ENCODE results near the gene RNF207. TPM values are rescaled to one million over a fixed set of nuclear protein-coding genes. Genes with fewer than 3 reads are reported as not detected.

Gene RNF207
- total RNA-seq, 1 experiment from 2014 or later, result not detected

GRCh38 chr1:6258675-6259074 is 52.8 kb downstream of the RNF207 start:
- no peaks in the 10 kb centered on the region for H3K36me3 ChIP-seq (ENCODE audit: insufficient read depth, low read length)
- H4K20me1 ChIP-seq (ENCODE audit: insufficient read depth, low read depth, low read length), result peaks cover 16% of the 10 kb centered on the region; the same call in 1 of the 2 replicates
- no peaks in the 10 kb centered on the region for H3K27me3 ChIP-seq (ENCODE audit: low read length)
- no peaks in the 10 kb centered on the region for H3K79me2 ChIP-seq (ENCODE audit: low read length)
- H3K4me3 ChIP-seq (ENCODE audit: low read length), result no peak overlapping the region
- no peak overlapping the region for H2AFZ ChIP-seq (ENCODE audit: low read length)
- no peaks in the 10 kb centered on the region for H3K9me3 ChIP-seq (ENCODE audit: low read length)
- H3K9ac ChIP-seq (ENCODE audit: low read length), result no peak overlapping the region
- no peaks in the 10 kb centered on the region for H3K9me2 ChIP-seq (replicated peaks; ENCODE audit: insufficient read depth, low read length)
- H3K27ac ChIP-seq (ENCODE audit: low read length), result no peak overlapping the region
- peak; percentile 56 for DNase-seq
- peaks cover 35% of the 10 kb centered on the region for H3K4me1 ChIP-seq (ENCODE audit: low read length)
- no peak overlapping the region for H3K4me2 ChIP-seq (ENCODE audit: low read depth, low read length, poor library complexity, severe bottlenecking)

GRCh38 chr1:6259491-6260362 is 53.8 kb downstream of the RNF207 start:
- Histone ChIP-seq H3K79me2 (ENCODE audit: low read length) (no peaks in the 10 kb centered on the region), H3K9ac (ENCODE audit: low read length) (peak overlapping the region; percentile 64), H4K20me1 (ENCODE audit: insufficient read depth, low read depth, low read length) (peaks cover 19% of the 10 kb centered on the region; the same call in 1 of the 2 replicates), H3K27ac (ENCODE audit: low read length) (no peak overlapping the region), H3K4me3 (ENCODE audit: low read length) (peak overlapping the region; percentile 72; the same call in 1 of the 2 replicates), H3K9me2 (replicated peaks; ENCODE audit: insufficient read depth, low read length) (no peaks in the 10 kb centered on the region), H3K9me3 (ENCODE audit: low read length) (no peaks in the 10 kb centered on the region), H2AFZ (ENCODE audit: low read length) (no peak overlapping the region), H3K4me1 (ENCODE audit: low read length) (peaks cover 35% of the 10 kb centered on the region), H3K4me2 (ENCODE audit: low read depth, low read length, poor library complexity, severe bottlenecking) (peak overlapping the region; percentile 94), H3K27me3 (ENCODE audit: low read length) (no peaks in the 10 kb centered on the region), H3K36me3 (ENCODE audit: insufficient read depth, low read length) (no peaks in the 10 kb centered on the region)
- peak; percentile 96 for DNase-seq

GRCh38 chr1:6260433-6260934 is 54.6 kb downstream of the RNF207 start:
- Histone ChIP-seq H2AFZ (ENCODE audit: low read length) (peak overlapping the region; percentile 78; the same call in 1 of the 2 replicates), H3K79me2 (ENCODE audit: low read length) (no peaks in the 10 kb centered on the region), H3K4me2 (ENCODE audit: low read depth, low read length, poor library complexity, severe bottlenecking) (peak overlapping the region; percentile 94), H3K9me3 (ENCODE audit: low read length) (no peaks in the 10 kb centered on the region), H3K4me3 (ENCODE audit: low read length) (peak overlapping the region; percentile 72), H3K36me3 (ENCODE audit: insufficient read depth, low read length) (no peaks in the 10 kb centered on the region), H3K27ac (ENCODE audit: low read length) (no peak overlapping the region), H3K27me3 (ENCODE audit: low read length) (no peaks in the 10 kb centered on the region), H4K20me1 (ENCODE audit: insufficient read depth, low read depth, low read length) (peaks cover 20% of the 10 kb centered on the region; the same call in 1 of the 2 replicates), H3K9ac (ENCODE audit: low read length) (peak overlapping the region; percentile 64), H3K4me1 (ENCODE audit: low read length) (peaks cover 35% of the 10 kb centered on the region), H3K9me2 (replicated peaks; ENCODE audit: insufficient read depth, low read length) (no peaks in the 10 kb centered on the region)
- DNase-seq, result peak; percentile 83

GRCh38 chr1:6260961-6261614 is 55.2 kb downstream of the RNF207 start, which contains the start of gene GPR153:
Gene GPR153, minus strand, starts transcription at chr1:6261098. Its CDS starts 6,193 bp downstream, at chr1:6254905.
- DNase-seq, result peak; percentile 85
- H3K27me3 ChIP-seq (ENCODE audit: low read length), result no peaks in the 10 kb centered on the region
- peak within 1 kb of the TSS; percentile 64 for H3K9ac ChIP-seq (ENCODE audit: low read length)
- peaks cover 20% of the 10 kb centered on the region; the same call in 1 of the 2 replicates for H4K20me1 ChIP-seq (ENCODE audit: insufficient read depth, low read depth, low read length)
- no peaks in the 10 kb centered on the region for H3K36me3 ChIP-seq (ENCODE audit: insufficient read depth, low read length)
- H3K79me2 ChIP-seq (ENCODE audit: low read length), result no peaks in the 10 kb centered on the region
- H3K4me1 ChIP-seq (ENCODE audit: low read length), result peaks cover 35% of the 10 kb centered on the region
- no peak within 1 kb of the TSS for H3K27ac ChIP-seq (ENCODE audit: low read length)
- H3K4me3 ChIP-seq (ENCODE audit: low read length), result peak within 1 kb of the TSS; percentile 72
- peak within 1 kb of the TSS; percentile 78; the same call in 1 of the 2 replicates for H2AFZ ChIP-seq (ENCODE audit: low read length)
- H3K9me3 ChIP-seq (ENCODE audit: low read length), result no peaks in the 10 kb centered on the region
- no peaks in the 10 kb centered on the region for H3K9me2 ChIP-seq (replicated peaks; ENCODE audit: insufficient read depth, low read length)
- H3K4me2 ChIP-seq (ENCODE audit: low read depth, low read length, poor library complexity, severe bottlenecking), result peak within 1 kb of the TSS; percentile 94

- H2AFZ ChIP-seq (ENCODE audit: low read length), result no peak overlapping the region
- H3K4me2 ChIP-seq (ENCODE audit: low read depth, low read length, poor library complexity, severe bottlenecking), result peak overlapping the region; percentile 47
Measured at GRCh38 chr1:6261615-6261995, 55.7 kb downstream of the RNF207 start.

GRCh38 chr1:6262555-6263420 is 56.9 kb downstream of the RNF207 start:
- H3K9me3 ChIP-seq (ENCODE audit: low read length), result no peaks in the 10 kb centered on the region
- no peak overlapping the region for H3K4me3 ChIP-seq (ENCODE audit: low read length)
- no peak overlapping the region for H2AFZ ChIP-seq (ENCODE audit: low read length)
- H3K36me3 ChIP-seq (ENCODE audit: insufficient read depth, low read length), result no peaks in the 10 kb centered on the region
- H3K27ac ChIP-seq (ENCODE audit: low read length), result no peak overlapping the region
- H3K4me1 ChIP-seq (ENCODE audit: low read length), result peaks cover 35% of the 10 kb centered on the region
- H4K20me1 ChIP-seq (ENCODE audit: insufficient read depth, low read depth, low read length), result peaks cover 20% of the 10 kb centered on the region; the same call in 1 of the 2 replicates
- H3K27me3 ChIP-seq (ENCODE audit: low read length), result no peaks in the 10 kb centered on the region
- H3K9ac ChIP-seq (ENCODE audit: low read length), result 0 out of 2 replicates have a peak overlapping the region, but pooled peaks have one; percentile 6
- H3K4me2 ChIP-seq (ENCODE audit: low read depth, low read length, poor library complexity, severe bottlenecking), result peak overlapping the region; percentile 16
- no peaks in the 10 kb centered on the region for H3K9me2 ChIP-seq (replicated peaks; ENCODE audit: insufficient read depth, low read length)
- DNase-seq, result no peak
- H3K79me2 ChIP-seq (ENCODE audit: low read length), result no peaks in the 10 kb centered on the region

More at GRCh38 chr1:6261615-6261995, 55.7 kb downstream of the RNF207 start:
- Histone ChIP-seq H3K9ac (ENCODE audit: low read length) (no peak overlapping the region), H3K9me3 (ENCODE audit: low read length) (no peaks in the 10 kb centered on the region), H3K4me3 (ENCODE audit: low read length) (no peak overlapping the region; the same call in 1 of the 2 replicates), H3K36me3 (ENCODE audit: insufficient read depth, low read length) (no peaks in the 10 kb centered on the region), H3K27me3 (ENCODE audit: low read length) (no peaks in the 10 kb centered on the region), H3K27ac (ENCODE audit: low read length) (no peak overlapping the region), H3K79me2 (ENCODE audit: low read length) (no peaks in the 10 kb centered on the region), H4K20me1 (ENCODE audit: insufficient read depth, low read depth, low read length) (peaks cover 20% of the 10 kb centered on the region; the same call in 1 of the 2 replicates), H3K4me1 (ENCODE audit: low read length) (peaks cover 35% of the 10 kb centered on the region), H3K9me2 (replicated peaks; ENCODE audit: insufficient read depth, low read length) (no peaks in the 10 kb centered on the region)
- DNase-seq, result peak; percentile 63

GRCh38 chr1:6263716-6264115 is 57.8 kb downstream of the RNF207 start:
- no peak overlapping the region for H3K27ac ChIP-seq (ENCODE audit: low read length)
- no peak overlapping the region for H3K4me2 ChIP-seq (ENCODE audit: low read depth, low read length, poor library complexity, severe bottlenecking)
- H3K4me3 ChIP-seq (ENCODE audit: low read length), result no peak overlapping the region
- H3K9ac ChIP-seq (ENCODE audit: low read length), result no peak overlapping the region
- H3K9me2 ChIP-seq (replicated peaks; ENCODE audit: insufficient read depth, low read length), result no peaks in the 10 kb centered on the region
- no peak overlapping the region for H2AFZ ChIP-seq (ENCODE audit: low read length)
- H3K27me3 ChIP-seq (ENCODE audit: low read length), result no peaks in the 10 kb centered on the region
- H3K36me3 ChIP-seq (ENCODE audit: insufficient read depth, low read length), result no peaks in the 10 kb centered on the region
- DNase-seq, result no peak
- H3K79me2 ChIP-seq (ENCODE audit: low read length), result no peaks in the 10 kb centered on the region
- H4K20me1 ChIP-seq (ENCODE audit: insufficient read depth, low read depth, low read length), result peaks cover 18% of the 10 kb centered on the region; the same call in 1 of the 2 replicates
- no peaks in the 10 kb centered on the region for H3K9me3 ChIP-seq (ENCODE audit: low read length)
- peaks cover 35% of the 10 kb centered on the region for H3K4me1 ChIP-seq (ENCODE audit: low read length)

Measured in Karpas-422 (cell line).